Activated CD8-positive, alpha-beta memory T cell treated with anti-CD3 and anti-CD28 coated beads, Interleukin-2, amount 50 U/mL, for 4 hours (primary cell): Measurements from ENCODE around the gene ELOB.

ENCODE experiments used
- DNase-seq: peaks from one replicate; pipeline ENCODE4 v3.0.0-alpha.2; 2020

The ELOB gene

DNA sequence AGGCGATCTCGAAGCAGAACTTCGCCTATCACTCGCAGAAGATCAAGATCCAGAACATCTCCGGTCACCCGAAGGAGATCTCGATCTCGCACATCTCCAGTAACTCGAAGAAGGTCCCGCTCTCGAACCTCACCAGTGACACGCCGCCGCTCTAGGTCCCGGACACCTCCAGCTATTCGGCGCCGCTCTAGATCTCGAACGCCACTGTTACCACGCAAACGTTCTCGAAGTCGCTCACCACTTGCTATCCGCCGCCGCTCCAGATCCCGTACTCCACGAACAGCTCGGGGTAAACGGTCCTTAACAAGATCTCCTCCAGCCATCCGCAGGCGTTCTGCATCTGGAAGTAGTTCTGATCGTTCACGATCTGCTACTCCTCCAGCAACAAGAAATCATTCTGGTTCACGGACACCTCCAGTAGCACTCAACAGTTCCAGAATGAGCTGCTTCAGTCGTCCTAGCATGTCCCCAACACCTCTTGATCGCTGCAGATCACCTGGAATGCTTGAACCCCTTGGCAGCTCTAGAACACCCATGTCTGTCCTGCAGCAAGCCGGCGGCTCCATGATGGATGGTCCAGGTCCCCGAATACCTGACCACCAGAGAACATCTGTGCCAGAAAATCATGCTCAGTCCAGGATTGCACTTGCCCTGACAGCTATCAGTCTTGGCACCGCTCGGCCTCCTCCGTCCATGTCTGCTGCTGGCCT is 10.5 kb downstream of the ELOB start:
- DNase-seq, result no peak

DNA sequence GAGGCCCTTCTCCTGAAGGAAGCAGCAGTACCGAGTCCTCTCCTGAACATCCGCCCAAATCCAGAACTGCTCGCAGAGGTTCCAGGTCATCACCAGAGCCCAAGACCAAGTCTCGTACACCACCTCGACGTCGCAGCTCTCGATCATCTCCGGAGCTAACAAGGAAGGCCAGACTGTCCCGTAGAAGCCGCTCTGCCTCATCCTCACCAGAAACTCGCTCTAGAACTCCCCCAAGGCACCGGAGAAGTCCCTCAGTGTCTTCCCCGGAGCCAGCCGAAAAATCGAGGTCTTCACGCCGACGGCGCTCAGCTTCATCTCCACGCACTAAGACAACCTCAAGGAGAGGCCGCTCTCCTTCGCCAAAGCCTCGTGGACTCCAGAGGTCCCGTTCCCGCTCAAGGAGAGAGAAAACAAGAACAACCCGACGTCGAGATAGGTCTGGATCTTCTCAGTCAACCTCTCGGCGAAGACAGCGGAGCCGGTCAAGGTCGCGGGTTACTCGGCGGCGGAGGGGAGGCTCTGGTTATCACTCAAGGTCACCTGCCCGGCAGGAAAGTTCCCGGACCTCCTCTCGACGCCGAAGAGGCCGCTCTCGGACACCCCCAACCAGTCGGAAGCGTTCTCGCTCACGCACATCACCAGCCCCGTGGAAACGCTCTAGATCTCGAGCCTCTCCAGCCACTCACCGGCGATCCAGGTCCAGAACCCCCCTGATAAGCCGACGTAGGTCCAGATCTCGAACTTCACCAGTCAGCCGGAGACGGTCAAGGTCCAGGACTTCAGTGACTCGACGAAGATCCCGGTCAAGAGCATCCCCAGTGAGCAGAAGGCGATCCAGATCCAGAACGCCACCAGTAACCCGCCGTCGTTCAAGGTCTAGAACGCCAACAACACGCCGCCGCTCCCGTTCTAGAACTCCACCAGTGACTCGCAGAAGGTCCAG is 11.3 kb downstream of the ELOB start:
- no peak for DNase-seq

DNA sequence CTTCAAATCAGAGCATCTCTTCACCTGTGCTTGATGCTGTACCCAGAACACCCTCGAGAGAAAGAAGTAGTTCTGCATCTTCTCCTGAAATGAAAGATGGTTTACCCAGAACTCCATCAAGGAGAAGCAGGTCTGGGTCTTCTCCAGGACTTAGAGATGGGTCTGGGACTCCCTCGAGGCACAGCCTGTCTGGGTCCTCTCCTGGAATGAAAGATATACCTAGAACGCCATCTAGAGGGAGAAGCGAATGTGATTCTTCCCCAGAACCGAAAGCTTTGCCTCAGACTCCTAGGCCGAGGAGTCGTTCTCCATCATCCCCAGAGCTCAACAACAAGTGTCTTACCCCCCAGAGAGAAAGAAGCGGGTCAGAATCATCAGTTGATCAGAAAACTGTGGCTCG is 12.4 kb downstream of the ELOB start:
- DNase-seq, result no peak

DNA sequence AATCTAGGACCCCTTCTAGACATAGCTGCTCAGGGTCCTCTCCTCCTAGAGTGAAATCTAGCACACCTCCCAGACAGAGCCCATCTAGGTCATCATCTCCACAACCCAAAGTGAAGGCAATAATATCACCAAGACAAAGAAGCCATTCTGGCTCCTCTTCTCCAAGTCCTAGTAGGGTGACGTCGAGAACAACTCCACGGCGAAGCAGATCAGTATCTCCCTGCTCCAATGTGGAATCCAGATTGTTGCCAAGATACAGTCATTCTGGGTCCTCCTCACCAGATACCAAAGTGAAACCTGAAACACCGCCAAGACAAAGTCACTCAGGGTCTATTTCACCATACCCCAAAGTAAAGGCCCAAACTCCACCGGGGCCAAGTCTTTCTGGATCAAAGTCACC is 13.9 kb downstream of the ELOB start:
- DNase-seq, result no peak

DNA sequence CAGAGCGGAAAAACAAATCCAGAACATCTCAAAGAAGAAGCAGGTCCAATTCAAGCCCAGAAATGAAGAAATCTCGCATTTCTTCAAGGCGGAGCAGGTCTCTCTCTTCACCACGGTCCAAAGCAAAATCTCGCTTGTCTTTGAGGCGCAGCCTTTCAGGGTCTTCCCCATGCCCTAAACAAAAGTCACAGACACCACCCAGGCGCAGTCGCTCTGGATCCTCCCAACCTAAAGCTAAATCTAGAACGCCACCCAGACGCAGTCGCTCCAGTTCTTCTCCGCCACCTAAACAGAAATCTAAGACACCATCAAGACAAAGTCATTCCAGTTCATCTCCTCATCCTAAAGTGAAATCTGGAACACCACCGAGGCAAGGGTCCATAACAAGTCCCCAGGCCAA is 14.4 kb downstream of the ELOB start:
- DNase-seq, result no peak

DNA sequence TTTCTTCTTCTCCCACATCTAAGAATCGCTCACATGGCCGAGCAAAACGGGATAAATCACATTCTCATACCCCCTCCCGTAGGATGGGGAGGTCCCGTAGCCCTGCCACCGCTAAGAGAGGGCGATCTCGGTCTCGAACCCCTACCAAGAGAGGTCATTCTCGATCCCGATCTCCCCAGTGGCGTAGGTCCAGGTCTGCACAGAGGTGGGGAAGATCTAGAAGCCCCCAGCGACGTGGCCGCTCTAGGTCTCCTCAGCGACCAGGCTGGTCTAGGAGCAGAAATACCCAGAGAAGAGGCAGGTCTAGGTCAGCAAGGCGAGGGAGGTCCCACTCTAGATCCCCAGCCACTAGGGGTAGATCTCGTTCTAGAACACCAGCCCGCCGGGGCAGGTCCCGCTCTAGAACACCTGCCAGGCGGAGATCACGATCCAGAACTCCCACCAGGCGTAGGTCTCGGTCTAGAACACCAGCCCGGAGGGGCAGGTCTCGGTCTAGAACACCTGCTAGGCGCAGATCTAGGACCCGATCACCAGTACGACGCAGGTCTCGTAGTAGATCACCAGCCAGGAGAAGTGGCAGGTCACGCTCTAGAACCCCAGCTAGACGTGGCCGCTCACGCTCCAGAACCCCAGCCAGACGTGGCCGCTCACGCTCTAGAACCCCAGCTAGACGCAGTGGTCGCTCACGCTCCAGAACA is 15.0 kb downstream of the ELOB start:
- no peak for DNase-seq

DNA sequence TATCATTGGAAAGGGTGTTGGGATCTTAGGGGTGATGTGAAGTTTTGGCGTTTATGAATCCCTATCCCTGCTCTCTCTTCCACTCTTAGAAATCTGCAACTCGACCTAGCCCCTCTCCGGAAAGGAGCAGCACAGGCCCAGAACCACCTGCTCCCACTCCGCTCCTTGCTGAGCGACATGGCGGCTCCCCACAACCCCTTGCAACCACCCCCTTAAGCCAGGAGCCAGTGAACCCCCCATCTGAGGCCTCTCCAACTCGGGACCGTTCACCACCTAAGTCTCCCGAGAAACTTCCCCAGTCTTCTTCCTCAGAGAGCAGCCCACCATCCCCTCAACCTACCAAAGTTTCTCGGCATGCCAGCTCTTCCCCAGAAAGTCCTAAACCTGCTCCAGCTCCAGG is 15.6 kb downstream of the ELOB start:
- no peak for DNase-seq

DNA sequence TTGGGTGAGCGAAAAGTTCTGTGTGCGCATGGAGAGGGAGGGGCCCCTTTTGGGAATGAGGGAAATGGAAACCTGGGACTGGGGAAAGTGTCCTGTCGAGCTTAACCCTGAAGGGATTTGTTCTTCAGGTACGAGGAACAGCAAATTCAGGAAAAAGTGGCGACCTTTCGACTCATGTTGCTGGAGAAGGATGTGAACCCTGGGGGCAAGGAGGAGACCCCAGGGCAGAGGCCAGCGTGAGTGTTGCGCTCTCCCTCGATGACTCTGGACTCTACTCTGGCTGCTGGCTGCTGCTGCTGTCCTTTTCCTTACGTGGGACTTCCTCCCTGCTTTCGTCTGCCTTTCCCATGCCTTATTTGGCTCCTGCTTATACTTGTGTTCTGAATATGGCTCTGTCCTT is 19.7 kb downstream of the ELOB start:
- no peak for DNase-seq

DNA sequence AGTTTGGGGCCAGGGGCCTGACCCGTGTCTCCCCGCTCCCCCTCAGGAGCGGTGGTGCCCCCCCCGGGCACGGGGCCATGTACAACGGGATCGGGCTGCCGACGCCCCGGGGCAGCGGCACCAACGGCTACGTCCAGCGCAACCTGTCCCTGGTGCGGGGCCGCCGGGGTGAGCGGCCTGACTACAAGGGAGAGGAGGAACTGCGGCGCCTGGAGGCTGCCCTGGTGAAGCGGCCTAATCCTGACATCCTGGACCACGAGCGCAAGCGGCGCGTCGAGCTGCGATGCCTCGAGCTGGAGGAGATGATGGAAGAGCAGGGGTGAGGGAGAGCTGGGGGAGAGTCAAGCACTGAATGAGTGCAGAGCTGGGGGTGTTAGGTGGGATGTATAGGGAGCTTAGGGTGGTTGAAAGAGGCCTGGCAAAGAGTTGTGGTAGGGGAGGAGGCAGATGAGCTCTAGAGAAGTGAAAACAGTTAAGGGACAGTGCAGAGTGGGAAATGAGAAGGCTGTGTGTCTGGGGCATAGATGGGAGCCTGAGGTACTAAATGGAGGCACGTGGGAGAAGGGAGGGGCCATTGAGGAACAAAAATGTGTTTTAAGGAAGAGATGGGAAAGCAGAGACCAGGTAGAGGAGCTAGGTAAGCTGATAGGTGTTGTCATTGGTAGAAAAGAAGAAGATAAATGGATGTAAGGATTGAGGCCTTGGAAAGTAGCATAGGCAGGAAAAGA is 20.6 kb downstream of the ELOB start:
- no peak for DNase-seq

DNA sequence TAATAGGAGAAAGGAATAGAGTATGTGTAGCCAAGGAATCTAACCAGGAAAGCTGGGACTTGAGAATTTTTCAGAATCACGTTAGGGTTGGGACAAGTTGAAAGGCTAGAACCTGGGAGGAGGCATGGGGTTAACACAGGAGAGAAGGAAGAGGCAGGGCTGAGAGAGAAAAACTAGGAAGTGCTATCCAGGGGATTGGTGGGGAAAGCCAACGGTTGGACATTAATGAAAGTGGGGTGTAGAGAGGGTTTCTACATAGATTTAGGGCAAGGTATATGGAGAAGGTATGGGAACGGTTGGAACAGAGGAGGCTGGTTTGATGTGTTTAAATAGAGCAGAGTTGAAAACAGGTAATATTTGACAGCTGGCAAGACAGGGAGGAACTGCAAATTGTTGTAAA is 21.9 kb downstream of the ELOB start:
- DNase-seq, result no peak

DNA sequence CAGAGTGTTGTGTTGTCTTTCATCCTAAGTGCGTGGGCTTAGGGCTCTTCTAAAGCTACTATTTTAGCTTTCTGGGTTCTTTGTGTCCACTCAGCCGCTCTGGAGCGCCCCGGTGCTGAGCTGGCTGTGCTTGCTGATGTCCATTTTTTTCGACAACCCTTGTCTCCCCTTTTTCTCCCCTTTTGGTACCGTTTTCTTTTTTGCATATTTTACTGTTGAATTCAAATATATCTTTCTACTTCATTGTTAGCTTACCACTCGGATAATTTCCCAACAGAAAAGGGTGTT is 23.4 kb downstream of the ELOB start:
- no peak for DNase-seq

DNA sequence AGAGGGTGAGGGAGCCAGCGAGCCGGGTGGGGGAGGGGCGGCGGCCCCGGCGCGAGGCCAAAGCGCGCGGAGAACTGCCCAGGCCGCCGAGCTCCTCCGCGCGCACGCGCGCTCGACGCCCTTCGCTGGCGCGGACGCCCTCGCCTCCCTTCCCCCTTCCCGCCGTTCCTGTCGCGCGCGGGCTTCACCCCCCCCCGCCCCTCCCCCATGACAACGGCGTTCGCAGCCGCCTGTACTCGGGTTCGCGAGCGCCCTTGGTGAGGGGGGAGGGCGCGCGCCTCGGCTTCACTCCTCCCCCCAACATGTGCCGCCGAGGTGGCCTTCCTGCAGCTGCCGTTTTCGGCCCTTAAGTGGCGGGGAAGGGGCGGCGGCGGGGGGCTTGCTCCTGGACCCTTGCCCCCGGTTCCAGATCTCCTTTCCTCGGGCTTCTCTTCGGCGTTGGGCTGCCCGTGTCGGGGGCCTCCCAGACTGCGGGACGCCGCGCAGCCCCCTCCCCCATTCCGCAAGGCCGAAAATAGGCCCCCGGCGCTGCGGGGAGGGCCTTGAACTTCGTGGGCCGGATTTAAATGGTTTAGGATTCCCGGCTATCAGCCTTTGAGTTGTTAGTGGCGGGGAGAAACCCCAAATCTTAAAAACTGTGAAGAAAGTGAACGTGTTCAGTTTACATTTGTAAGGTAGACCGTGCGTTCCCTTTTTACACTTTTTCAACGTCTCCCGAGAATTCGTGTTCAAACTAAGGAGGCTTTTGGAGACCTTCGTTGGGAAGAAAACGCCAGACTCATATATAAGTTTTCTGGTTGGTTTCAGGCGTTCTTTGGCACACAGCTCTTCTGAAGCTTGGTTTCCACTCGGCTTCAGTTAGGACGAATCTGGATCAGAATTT is 24.0 kb downstream of the ELOB start:
- no peak for DNase-seq

DNA sequence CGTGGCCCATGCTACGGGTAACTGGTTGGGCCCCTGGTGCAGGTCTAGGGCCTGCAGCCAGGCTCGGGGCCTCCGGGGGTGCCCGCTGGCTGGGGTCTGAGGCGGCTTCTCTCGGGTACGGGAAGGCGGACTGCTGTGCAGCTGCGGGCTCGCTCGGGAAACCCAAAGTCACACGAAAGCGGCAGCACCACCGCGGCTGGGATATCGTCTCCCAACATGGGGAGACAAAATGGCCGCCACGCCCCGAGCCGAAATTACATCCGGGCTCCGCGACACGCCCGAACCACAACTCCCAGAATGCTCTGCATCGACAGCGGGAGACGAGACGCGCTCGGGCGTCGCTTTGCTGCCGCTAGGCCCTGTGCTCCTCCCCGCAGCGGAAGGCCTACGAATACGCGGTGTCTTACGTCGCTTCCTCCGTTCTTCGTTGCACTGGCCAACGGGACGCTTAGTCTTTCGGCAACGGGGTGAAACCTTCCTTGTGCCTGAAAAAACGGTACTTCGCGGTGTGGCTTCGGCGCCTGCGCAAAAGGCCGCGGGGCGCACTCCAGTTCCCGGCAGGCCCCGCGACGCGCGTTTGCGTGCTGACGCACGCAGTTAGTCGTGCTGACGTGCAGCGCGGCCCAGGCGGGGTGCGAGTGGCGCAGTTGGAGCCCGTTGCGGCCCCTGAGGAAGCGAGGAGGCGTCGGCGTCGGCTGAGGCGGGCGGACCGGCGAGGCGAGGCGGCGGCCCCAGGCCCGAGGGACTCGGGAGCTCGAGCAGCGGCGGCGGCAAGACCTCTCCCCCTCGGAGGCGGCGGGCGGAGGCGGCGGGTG is 24.8 kb downstream of the ELOB start, which contains the start of gene SRRM2:
SRRM2 (plus strand) TSS at position 604 of the 815 bp plus-strand sequence. CDS start 3,727 bp downstream, outside the sequence.
- DNase-seq, result peak; percentile 92

DNA sequence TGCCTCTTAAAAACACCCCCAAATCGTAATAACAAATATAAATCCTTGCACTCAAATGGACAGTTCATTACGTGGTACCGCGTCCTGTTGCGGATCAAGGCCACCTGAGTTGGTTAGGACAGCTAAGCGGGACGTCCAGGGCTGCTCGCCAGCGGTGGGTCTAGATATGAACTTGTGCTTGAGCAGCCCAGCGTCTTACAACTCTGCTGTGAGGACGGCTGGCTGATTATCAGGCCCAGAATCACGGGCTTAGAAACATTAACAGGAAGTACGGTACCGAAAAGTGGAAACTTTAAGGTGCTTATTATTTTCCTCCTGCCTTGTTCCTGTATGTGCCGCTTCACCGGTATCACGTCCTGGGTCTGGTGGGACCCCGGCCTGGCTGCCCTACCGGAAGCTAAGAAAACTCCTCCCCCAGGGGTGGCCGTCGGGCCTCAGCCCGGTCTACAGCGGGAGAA is 25.5 kb downstream of the ELOB start:
- DNase-seq, result no peak

DNA sequence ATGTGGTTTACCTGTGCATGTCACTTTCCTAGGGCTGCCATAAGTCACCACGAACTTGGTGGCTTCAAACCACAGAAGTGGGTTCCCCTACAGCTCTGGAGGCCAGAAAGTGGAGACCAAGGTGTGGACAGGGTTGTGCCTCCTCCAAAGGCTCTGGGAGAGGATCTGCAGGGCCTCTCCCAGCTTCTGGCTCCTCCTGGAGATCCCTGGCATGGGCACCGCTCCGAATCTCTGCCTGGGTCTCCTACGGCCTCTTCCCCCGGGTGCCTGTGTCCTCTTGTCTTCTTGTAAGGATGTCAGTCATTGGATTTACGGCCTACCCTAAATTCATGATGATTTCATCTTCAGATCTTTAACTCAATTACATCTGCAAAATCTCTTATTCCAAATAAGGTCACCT is 27.1 kb downstream of the ELOB start:
- DNase-seq, result no peak

DNA sequence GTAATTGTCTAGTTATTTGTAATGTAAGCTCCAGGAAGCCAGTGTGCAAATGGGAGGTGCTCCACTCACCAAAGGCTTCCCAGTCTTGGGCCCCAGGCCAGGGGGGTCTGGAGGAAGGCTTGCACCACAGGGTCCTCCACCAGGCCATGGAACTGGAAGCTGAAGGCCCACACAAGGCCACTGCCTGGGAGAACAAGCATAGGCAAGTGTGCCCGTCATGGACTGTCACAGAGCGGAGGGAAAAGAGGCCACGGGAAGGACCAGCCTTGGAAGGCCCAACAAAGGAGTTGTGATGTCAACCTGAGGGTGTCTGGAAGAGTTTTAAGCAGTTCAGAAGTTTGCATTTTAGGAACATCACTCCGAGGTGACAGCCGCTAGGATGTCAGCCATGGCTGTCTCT is 27.6 kb downstream of the ELOB start:
- no peak for DNase-seq

DNA sequence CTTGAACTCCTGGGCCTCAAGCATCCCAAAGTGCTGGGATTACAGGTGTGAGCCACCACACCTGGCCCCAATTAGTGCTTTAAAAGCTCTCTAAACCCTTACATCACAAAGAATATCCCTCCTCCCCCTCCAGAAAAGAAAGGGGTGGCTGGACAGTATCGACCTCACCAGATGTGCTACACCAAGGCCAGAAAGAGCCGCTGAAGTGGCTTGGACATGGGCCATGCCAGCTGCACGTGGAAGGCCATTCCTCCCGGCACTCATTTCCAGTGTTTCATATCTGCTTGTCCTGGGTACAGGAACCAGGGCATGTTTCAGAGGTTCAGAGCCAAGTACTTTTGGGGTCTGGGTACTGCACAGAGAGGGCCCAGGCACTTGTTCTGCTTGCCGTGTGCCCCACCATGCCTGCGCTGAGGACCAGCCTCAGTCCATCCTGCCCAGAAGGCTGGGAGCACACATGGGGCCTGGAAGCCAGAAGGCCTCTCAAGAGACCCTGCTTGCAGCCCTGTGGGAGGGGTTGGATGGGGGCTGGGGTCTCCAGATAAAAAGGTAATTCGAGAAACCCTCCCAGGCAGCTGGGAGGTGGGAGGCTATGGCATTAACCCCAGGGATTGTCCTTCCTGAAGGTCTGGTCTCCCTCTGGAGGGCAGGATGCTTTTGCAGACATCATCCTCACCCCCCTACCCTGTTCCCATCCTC is 28.2 kb downstream of the ELOB start:
- DNase-seq, result no peak

DNA sequence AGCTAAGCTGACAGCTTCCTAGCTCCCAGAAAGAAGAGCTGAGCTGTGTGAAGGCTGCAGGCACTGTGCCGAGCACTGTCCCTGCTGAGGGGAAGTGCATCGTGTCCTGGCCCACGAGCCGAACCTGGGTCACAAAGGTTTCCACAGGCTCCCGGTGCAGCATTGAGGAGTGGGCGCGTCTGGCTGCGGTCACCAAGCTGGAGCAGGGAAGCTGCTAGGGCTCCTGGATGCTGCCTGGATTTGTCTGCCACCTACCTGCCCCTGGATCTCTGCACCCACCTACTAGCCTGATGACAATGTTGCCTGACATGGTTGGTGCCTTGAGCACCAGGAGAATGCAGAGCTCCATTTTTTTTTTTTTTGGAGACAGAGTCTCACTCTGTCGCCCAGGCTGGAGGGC is 31.1 kb downstream of the ELOB start:
- DNase-seq, result no peak

DNA sequence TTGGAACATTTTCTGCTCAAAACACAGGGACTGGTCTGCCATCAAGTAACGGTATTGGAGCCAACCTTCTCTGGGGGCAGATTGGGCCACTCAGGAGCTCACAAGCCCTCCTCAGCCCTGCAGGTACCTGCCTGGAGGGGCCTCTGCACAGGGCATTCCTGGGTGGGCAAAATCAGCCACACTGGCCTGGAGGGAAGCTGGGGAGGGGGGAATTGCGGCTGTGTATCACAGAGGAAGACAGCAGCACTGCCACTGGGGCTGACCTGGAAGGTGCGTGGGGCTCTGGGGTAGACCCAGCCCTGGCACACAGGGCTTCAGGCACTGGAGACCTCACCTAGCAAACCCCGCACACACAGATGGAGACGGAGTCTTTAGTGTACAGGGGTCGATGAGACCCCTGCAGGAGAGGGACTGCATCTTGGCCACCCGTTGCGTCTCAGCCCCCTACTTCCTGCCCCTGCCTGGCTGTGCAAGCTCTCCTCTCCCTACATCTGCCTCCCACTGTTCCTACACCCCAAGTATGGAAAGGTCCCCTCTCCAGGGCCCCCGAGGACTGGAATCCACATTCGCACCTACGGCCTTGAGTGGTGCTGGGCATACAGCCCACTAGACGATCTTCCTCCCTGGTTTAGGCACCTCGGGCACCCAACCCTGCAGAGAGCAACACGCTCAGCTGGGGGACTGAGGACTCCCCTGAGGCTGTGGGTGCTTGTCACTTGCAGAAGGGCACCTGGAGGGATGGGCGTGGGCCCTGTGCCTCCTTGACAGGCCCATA is 31.8 kb downstream of the ELOB start:
- no peak for DNase-seq

DNA sequence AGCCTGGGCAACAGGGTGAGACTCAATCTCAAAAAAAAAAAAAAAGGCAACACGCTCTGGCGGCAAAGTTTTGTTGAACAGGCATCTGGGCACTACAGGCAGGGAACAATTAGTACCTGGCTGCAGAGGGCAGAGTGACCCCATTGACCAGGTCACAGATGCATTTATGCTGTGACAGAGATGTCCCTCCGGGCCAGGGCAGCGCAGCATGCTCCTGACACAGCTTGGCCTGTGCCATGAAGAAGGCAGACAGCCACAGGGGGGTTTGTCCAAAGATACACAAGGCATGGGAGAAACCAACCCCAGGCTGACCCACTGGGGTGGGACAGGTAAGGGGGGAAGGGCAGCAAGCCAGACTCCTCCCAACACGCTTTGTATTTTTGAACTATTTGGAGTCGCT is 32.4 kb downstream of the ELOB start:
- DNase-seq, result no peak
